Fibroblast of lung (primary cell): ENCODE measurements around the gene PRCD.

Experiments used
- CTCF ChIP-seq, 2 donors: IDR thresholded peaks in 1 of 2; conservative IDR thresholded peaks in 1 of 2; 1 replicate in 1 of 2; 2 replicates in 1 of 2; pipeline ENCODE4 v1.5.1; 2011 to 2012; ENCODE audit warnings: low read length in 2 of 2, control low read depth in 1 of 2, inconsistent platforms in 1 of 2, low read depth in 1 of 2, mild to moderate bottlenecking in 1 of 2
- EZH2 ChIP-seq: IDR thresholded peaks from 2 replicates; pipeline ENCODE4 v1.5.1; 2012; ENCODE audit warnings: low read length, control low read depth, mild to moderate bottlenecking; ENCODE audit errors: missing control alignments

GRCh38 chr17:76500747-76501017 is 39.2 kb upstream of the PRCD start:
- TF ChIP-seq CTCF (conservative IDR thresholded peaks at IDR 0.05 in 1 of 2, IDR thresholded peaks at IDR 0.05 in 1 of 2; ENCODE audit: low read depth in 1 of 2, low read length in 2 of 2) = no peak
- TF ChIP-seq EZH2 = no peak
